HepG2 (cell line): ENCODE data around the gene HMGN4. TPM values are rescaled to one million over a fixed set of nuclear protein-coding genes. Genes with fewer than 3 reads are reported as not detected.

Source experiments
- AGO1 ChIP-seq: fragments of 200-400 bp; formaldehyde crosslinking; IDR thresholded peaks from 2 replicates; pipeline ENCODE4 v1.6.1; 2017; ENCODE audit warnings: mild to moderate bottlenecking, low read depth, low read length, moderate library complexity; ENCODE audit not compliant: poor library complexity, severe bottlenecking
- ARID2 ChIP-seq: sonication (generic); formaldehyde crosslinking; IDR thresholded peaks from 2 replicates; pipeline ENCODE4 v1.8.1; 2022; ENCODE audit warnings: mild to moderate bottlenecking, missing genetic modification reagents, borderline replicate concordance
- CEBPB ChIP-seq: IDR thresholded peaks from 2 replicates; pipeline ENCODE4 v1.6.1; 2011; ENCODE audit warnings: low read depth, low read length, improper control_type of control experiment, borderline replicate concordance
- GATA4 ChIP-seq: sonication (generic); IDR thresholded peaks from 2 replicates; pipeline ENCODE4 v1.6.1; 2016; ENCODE audit warnings: antibody characterized with exemption, low read depth, borderline replicate concordance
- NCOR1 ChIP-seq: fragments of 200-600 bp; sonication (generic); IDR thresholded peaks from 2 replicates; pipeline ENCODE4 v1.7.0; 2017; ENCODE audit warnings: antibody characterized with exemption, low read length, borderline replicate concordance
- NONO ChIP-seq, 2 experiments: fragments of 450-650 bp in 1 of 2; sonication (generic) in 1 of 2; formaldehyde crosslinking in 1 of 2; IDR thresholded peaks in 1 of 2; conservative IDR thresholded peaks in 1 of 2; 2 replicates each; pipeline versions ENCODE4 v1.6.1 to v1.8.0; 2017 to 2022; ENCODE audit warnings: mild to moderate bottlenecking in 1 of 2, missing genetic modification reagents in 1 of 2, moderate library complexity in 1 of 2
- RARG ChIP-seq: sonication (generic); formaldehyde crosslinking; IDR thresholded peaks from 2 replicates; pipeline ENCODE4 v1.4.0; 2020; ENCODE audit warnings: low read depth, mild to moderate bottlenecking, missing genetic modification reagents
- RORA ChIP-seq: sonication (generic); formaldehyde crosslinking; IDR thresholded peaks from 2 replicates; pipeline ENCODE4 v1.5.0; 2020; ENCODE audit warnings: mild to moderate bottlenecking, missing genetic modification reagents, moderate library complexity
- TBX3 ChIP-seq: fragments of 450-650 bp; IDR thresholded peaks from 2 replicates; pipeline ENCODE4 v1.6.1; 2017; ENCODE audit warnings: antibody characterized with exemption, mild to moderate bottlenecking, inconsistent platforms, borderline replicate concordance
- ZFP41 ChIP-seq: sonication (generic); formaldehyde crosslinking; IDR thresholded peaks from 2 replicates; pipeline ENCODE4 v1.4.0; 2020; ENCODE audit warnings: mild to moderate bottlenecking, missing genetic modification reagents, borderline replicate concordance
- ZFP90 ChIP-seq: sonication (generic); formaldehyde crosslinking; IDR thresholded peaks from 2 replicates; pipeline ENCODE4 v1.8.0; 2022; ENCODE audit warnings: missing genetic modification reagents, mild to moderate bottlenecking, inconsistent platforms, borderline replicate concordance
- ZNF143 ChIP-seq: sonication (generic); formaldehyde crosslinking; IDR thresholded peaks from 2 replicates; pipeline ENCODE4 v1.4.0; 2020; ENCODE audit warnings: missing genetic modification reagents
- ZNF274 ChIP-seq: sonication (generic); formaldehyde crosslinking; IDR thresholded peaks from 2 replicates; pipeline ENCODE4 v1.5.1; 2020; ENCODE audit warnings: mild to moderate bottlenecking, missing genetic modification reagents
- ZNF281 ChIP-seq: sonication (generic); formaldehyde crosslinking; IDR thresholded peaks from 2 replicates; pipeline ENCODE4 v1.4.0; 2020; ENCODE audit warnings: missing genetic modification reagents, borderline replicate concordance
- ZNF326 ChIP-seq: sonication (generic); formaldehyde crosslinking; IDR thresholded peaks from 2 replicates; pipeline ENCODE4 v1.4.0; 2020; ENCODE audit warnings: missing genetic modification reagents, borderline replicate concordance
- ZNF839 ChIP-seq: sonication (generic); formaldehyde crosslinking; IDR thresholded peaks from 2 replicates; pipeline ENCODE4 v1.4.0; 2020; ENCODE audit warnings: missing genetic modification reagents, mild to moderate bottlenecking, borderline replicate concordance
- ZNF841 ChIP-seq: sonication (generic); formaldehyde crosslinking; IDR thresholded peaks from 2 replicates; pipeline ENCODE4 v1.8.1; 2023; ENCODE audit warnings: missing genetic modification reagents, borderline replicate concordance
- polyA plus RNA-seq, 8 experiments: library from polyadenylated mRNA; depleted of rRNA in 3 of 8; stranded (reverse) in 7 of 8; unstranded in 1 of 8; fragments of >200 nt; fragmentation: Illumina TruSeq in 4 of 8; extraction: Trizol in 4 of 8; gene quantifications; 2 replicates each; pipeline versions ENCODE4 v1.2.1 to v1.2.3, GENCODE V29; 2011 to 2016; ENCODE audit warnings: low read depth in 4 of 8, missing spikeins in 1 of 8, mixed read lengths in 1 of 8; ENCODE audit not compliant: insufficient read depth in 1 of 8
- total RNA-seq, 5 experiments: library from RNA; depleted of rRNA; stranded (reverse); fragments of >200 nt; fragmentation: Illumina TruSeq; extraction: Trizol; gene quantifications; 2 replicates each; pipeline ENCODE4 v1.2.3, GENCODE V29; 2016; ENCODE audit warnings: low read depth in 1 of 5
- TF ChIP-seq, protein P1 (sequence below): sonication (generic); formaldehyde crosslinking; IDR thresholded peaks from 2 replicates; pipeline ENCODE4 v1.8.0; 2023; ENCODE audit warnings: mild to moderate bottlenecking, missing genetic modification reagents
- TF ChIP-seq, protein P2 (sequence below): fragments of 450-650 bp; IDR thresholded peaks from 2 replicates; pipeline ENCODE4 v1.6.1; 2016
- TF ChIP-seq, protein P3 (sequence below): sonication (generic); formaldehyde crosslinking; IDR thresholded peaks from 2 replicates; pipeline ENCODE4 v1.4.0; 2020; ENCODE audit warnings: missing genetic modification reagents

HMGN4 gene
- total and polyA plus RNA-seq, 2 of the 13 experiments (the other 11 are each of a cell fraction or from before 2014, with no cell fraction given): 39.9 to 52.1 TPM

- TF ChIP-seq ZNF274 (CRISPR knock-in tag): peak; percentile 63
- TF ChIP-seq ZFP41 (CRISPR knock-in tag): no peak
- TF ChIP-seq CEBPB: no peak
- no peak for TF ChIP-seq NONO (IDR thresholded peaks at IDR 0.05)
- peak; percentile 41; the same call in 1 of the 2 replicates for TF ChIP-seq NONO (CRISPR knock-in tag; conservative IDR thresholded peaks at IDR 0.05)
- TF ChIP-seq, protein P1, sequence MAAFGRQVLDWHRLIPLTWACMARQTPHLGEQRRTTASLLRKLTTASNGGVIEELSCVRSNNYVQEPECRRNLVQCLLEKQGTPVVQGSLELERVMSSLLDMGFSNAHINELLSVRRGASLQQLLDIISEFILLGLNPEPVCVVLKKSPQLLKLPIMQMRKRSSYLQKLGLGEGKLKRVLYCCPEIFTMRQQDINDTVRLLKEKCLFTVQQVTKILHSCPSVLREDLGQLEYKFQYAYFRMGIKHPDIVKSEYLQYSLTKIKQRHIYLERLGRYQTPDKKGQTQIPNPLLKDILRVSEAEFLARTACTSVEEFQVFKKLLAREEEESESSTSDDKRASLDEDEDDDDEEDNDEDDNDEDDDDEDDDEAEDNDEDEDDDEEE (CRISPR knock-in tag): no peak
- TF ChIP-seq ZNF841 (CRISPR knock-in tag): no peak
- TF ChIP-seq ZFP90 (CRISPR knock-in tag): no peak
- peak; percentile 45 for TF ChIP-seq AGO1
- no peak for TF ChIP-seq TBX3
- no peak for TF ChIP-seq ZNF281 (CRISPR knock-in tag)
- TF ChIP-seq ZNF143 (CRISPR knock-in tag): no peak
- TF ChIP-seq GATA4: 0 out of 2 replicates have a peak, but pooled peaks have one; percentile 32
- TF ChIP-seq ZNF326 (CRISPR knock-in tag): no peak
- peak; percentile 40; the same call in 1 of the 2 replicates for TF ChIP-seq ZNF839 (CRISPR knock-in tag)
- TF ChIP-seq, protein P2, sequence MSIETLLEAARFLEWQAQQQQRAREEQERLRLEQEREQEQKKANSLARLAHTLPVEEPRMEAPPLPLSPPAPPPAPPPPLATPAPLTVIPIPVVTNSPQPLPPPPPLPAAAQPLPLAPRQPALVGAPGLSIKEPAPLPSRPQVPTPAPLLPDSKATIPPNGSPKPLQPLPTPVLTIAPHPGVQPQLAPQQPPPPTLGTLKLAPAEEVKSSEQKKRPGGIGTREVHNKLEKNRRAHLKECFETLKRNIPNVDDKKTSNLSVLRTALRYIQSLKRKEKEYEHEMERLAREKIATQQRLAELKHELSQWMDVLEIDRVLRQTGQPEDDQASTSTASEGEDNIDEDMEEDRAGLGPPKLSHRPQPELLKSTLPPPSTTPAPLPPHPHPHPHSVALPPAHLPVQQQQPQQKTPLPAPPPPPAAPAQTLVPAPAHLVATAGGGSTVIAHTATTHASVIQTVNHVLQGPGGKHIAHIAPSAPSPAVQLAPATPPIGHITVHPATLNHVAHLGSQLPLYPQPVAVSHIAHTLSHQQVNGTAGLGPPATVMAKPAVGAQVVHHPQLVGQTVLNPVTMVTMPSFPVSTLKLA: no peak
- TF ChIP-seq RORA: no peak
- no peak; the same call in 1 of the 2 replicates for TF ChIP-seq ARID2
- TF ChIP-seq NCOR1: 0 out of 2 replicates have a peak, but pooled peaks have one; percentile 35
- no peak for TF ChIP-seq RARG
- TF ChIP-seq, protein P3, sequence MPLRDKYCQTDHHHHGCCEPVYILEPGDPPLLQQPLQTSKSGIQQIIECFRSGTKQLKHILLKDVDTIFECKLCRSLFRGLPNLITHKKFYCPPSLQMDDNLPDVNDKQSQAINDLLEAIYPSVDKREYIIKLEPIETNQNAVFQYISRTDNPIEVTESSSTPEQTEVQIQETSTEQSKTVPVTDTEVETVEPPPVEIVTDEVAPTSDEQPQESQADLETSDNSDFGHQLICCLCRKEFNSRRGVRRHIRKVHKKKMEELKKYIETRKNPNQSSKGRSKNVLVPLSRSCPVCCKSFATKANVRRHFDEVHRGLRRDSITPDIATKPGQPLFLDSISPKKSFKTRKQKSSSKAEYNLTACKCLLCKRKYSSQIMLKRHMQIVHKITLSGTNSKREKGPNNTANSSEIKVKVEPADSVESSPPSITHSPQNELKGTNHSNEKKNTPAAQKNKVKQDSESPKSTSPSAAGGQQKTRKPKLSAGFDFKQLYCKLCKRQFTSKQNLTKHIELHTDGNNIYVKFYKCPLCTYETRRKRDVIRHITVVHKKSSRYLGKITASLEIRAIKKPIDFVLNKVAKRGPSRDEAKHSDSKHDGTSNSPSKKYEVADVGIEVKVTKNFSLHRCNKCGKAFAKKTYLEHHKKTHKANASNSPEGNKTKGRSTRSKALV (CRISPR knock-in tag): no peak
These were observed 12.3 kb downstream of the HMGN4 start (continued) for GRCh38 chr6:26550250-26550993.
